ENCODE data around the gene SPATA31E1.

DNA sequence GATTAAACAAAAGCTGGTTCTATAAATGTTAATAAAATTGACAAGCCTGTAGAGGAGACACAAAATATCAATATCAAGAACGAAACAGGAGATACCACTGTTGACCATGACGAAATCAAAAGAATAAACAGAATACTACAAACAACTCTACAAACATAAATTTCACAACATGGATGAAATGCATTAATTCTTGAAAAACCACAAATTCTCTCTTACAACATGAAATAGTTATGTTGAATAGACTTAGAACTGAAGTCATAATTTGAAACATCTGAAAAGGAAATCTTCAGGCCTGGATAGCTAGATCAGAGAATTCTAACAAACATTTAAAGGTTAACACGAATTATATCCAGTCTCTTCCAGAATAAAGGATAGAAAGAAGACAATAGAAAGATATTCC lies 28.1 kb downstream of the SPATA31E1 start:
- TF ChIP-seq, protein P1, sequence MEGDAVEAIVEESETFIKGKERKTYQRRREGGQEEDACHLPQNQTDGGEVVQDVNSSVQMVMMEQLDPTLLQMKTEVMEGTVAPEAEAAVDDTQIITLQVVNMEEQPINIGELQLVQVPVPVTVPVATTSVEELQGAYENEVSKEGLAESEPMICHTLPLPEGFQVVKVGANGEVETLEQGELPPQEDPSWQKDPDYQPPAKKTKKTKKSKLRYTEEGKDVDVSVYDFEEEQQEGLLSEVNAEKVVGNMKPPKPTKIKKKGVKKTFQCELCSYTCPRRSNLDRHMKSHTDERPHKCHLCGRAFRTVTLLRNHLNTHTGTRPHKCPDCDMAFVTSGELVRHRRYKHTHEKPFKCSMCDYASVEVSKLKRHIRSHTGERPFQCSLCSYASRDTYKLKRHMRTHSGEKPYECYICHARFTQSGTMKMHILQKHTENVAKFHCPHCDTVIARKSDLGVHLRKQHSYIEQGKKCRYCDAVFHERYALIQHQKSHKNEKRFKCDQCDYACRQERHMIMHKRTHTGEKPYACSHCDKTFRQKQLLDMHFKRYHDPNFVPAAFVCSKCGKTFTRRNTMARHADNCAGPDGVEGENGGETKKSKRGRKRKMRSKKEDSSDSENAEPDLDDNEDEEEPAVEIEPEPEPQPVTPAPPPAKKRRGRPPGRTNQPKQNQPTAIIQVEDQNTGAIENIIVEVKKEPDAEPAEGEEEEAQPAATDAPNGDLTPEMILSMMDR (IDR thresholded peaks at IDR 0.05), result no peak
- TF ChIP-seq POLR2A (IDR thresholded peaks at IDR 0.05), result no peak

Data from lower leg skin (tissue), 3 donors.